ENCODE measurements around the gene ZNF324. TPM values are rescaled to one million over a fixed set of nuclear protein-coding genes. Genes with fewer than 3 reads are reported as not detected.
A peak's percentile ranks its signal among the peaks of the same experiment; 100 is the strongest.

Gene ZNF324
- total RNA-seq, 4 donors from 2014 or later, result 7.3 to 23.3 (median 15.8) TPM

DNA sequence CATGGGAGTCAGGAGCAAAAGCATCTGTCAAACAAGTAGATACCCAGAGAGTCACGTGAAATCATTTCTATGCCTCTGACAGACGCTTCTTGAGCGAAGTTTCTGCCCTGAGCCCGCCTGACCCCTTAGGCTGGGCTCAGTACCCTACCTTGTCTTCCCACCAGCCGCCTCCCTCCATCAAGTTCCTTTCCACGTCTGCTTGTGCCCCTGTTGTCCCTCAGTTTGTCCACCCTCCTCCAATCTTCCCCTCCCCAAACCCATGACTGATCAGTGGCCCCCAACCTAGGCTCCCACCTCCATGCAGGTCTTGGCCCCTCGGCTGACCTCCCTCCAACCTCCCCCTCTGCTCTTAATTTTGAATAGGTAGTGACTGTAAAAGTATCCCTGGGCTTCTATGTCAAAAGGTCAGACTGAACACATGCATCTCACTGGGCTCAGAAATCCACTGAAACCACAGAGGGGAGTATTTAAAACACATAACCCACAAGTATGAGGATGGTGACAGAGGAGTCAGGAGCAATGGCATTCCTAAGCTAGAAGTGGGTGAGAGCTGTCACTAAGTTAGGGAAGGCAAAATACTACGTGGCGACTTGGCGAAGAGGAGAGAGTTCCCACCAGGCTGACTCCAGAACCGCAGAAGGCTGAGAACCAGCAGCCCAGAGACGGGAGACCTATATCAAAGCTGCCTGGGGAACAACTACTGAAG lies 7.6 kb downstream of the ZNF324 start:
- ATAC-seq (ENCODE audit: low FRiP score) (no peak), DNase-seq (ENCODE audit: low spot score) (no peak)
- TF ChIP-seq, protein P1, sequence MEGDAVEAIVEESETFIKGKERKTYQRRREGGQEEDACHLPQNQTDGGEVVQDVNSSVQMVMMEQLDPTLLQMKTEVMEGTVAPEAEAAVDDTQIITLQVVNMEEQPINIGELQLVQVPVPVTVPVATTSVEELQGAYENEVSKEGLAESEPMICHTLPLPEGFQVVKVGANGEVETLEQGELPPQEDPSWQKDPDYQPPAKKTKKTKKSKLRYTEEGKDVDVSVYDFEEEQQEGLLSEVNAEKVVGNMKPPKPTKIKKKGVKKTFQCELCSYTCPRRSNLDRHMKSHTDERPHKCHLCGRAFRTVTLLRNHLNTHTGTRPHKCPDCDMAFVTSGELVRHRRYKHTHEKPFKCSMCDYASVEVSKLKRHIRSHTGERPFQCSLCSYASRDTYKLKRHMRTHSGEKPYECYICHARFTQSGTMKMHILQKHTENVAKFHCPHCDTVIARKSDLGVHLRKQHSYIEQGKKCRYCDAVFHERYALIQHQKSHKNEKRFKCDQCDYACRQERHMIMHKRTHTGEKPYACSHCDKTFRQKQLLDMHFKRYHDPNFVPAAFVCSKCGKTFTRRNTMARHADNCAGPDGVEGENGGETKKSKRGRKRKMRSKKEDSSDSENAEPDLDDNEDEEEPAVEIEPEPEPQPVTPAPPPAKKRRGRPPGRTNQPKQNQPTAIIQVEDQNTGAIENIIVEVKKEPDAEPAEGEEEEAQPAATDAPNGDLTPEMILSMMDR (IDR thresholded peaks at IDR 0.05), result no peak

DNA sequence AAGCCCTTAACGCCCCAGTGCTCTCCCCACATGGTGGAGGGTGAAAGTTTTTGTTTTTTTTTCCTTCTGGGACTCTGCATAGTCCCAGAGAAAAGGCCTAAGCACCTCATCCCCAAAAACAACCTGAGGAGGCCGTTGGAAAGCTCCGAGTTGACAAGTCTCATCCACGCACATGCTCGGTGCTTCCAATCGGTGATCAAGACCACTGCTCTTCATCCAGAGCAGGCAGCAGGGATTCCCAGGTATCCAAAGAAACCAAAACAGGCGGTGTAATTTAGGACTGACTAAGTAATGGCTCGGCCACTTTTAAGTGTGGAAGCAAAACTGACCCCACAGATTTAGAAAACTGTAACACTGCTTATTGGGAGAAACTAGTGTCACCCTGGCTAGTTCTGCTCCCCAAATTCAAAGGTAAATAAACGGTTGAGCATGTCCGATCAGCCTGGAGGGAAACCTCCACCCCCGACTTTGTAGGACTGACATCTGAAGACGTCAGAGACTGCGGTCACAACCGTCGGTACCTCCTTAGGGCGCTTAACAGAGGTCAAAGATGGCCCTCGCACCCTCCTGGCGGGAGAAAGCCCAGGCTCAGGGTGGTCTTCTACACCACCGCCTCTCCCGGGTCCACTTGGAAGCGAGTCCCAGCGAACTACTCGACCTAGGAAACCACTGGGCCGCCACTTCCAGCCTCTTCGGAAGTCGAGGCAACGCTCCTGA lies 8.3 kb downstream of the ZNF324 start:
- TF ChIP-seq, protein P1 (IDR thresholded peaks at IDR 0.05), result no peak
- ATAC-seq (ENCODE audit: low FRiP score) (peak; percentile 0), DNase-seq (ENCODE audit: low spot score) (no peak)

DNA sequence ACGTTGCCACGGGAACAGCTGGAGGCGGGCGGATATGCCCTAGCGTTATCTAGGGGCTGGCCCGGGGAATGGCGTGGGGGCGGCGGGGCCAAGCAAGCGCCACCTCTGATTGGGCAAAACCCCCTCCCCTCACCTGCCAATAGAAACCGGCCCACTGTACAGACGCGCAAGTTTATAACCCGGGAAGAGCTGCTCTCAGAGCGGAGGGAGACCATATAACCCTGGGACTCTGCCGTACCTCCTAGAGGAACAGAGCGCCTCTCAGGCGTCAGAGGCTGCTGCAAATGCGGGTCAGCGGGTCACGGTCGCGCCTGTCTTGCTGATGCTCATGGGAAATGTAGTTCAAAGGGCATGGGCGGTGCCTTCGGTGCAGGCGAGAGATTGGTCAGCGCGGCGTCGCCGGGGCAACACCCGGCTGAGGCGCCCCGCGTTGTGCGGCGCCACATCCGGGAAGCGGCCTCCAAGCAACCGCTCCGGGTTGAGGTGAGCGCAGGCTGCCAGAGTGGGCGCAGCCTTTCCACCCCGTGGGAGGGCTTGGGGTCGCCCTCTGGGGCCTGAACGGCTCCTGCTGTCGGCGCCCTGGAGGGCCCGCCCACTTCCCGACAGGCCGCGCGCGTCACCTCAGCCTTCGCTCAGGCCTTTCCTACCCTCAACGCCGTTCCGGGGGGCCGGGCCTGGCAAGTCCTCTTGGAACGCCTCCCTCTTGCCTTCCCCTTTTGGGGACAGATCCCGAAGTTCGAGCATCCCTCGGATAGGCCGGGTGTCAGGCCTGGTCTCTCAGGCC lies 9.0 kb downstream of the ZNF324 start, which contains the start of gene ZNF446:
ZNF446 (plus strand) TSS at position 639 of the 784 bp plus-strand sequence. CDS start 867 bp downstream, outside the sequence.
- peak; percentile 94 for ATAC-seq (ENCODE audit: low FRiP score)
- DNase-seq (ENCODE audit: low spot score), result peak; percentile 93
- TF ChIP-seq, protein P1 (IDR thresholded peaks at IDR 0.05), result no peak

DNA sequence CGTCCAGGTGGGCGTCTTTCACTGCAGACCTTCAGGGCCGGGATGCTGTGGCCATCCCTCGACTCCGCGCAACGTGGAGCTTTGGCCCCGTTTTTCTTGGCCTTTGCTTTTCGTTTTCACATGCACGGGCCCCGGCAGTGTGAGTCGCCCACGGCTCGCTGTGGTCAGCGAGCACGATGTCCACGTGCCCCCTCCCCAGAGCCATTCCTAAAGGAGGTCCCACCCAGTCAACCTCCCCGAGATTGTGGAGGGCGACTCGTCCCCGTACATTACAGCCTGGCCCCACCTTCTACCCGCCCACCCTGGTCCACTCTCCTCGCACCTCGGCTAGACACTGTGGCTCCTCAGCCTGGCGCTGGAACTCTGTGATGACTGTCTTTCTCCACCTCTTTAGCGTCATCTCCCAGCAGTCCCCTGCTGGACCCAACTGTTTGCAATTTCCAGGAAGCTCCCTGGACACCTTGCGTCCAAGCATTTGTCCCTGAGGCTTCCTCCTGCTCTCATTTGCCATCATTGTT lies 9.7 kb downstream of the ZNF324 start:
- ATAC-seq (ENCODE audit: low FRiP score) (no peak), DNase-seq (ENCODE audit: low spot score) (no peak)
- TF ChIP-seq, protein P1 (IDR thresholded peaks at IDR 0.05), result no peak

DNA sequence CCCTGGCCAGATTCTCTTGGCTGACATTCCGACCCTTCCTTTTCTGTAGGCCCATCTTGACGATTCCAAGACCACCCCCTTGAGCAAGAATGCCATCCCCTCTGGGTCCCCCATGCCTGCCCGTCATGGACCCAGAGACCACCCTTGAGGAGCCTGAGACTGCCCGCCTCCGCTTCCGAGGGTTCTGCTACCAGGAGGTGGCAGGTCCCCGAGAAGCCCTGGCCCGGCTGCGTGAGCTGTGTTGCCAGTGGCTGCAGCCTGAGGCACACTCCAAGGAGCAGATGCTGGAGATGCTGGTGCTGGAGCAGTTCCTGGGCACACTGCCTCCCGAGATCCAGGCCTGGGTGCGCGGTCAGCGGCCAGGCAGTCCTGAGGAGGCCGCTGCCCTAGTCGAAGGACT lies 10.2 kb downstream of the ZNF324 start:
- ATAC-seq (ENCODE audit: low FRiP score), result no peak

DNA sequence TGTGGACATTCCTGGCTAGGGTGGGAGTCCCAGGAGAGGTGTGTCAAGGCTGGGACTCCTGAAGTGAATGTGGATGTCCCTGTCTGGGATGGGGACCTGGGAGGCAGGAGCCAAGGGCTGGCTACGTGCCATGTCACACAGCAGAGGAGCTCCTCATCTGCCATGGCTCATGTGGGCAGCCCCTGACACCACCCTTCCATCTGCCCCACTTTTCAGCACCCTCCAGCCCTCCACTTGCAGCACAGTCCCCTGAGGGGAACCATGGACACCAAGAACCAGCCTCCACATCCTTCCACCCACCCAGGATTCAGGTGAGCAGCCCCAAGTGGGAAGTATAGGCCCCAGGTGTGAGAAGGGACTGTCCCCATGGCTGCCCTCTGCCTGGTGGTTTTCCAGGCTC lies 11.0 kb downstream of the ZNF324 start:
- DNase-seq (ENCODE audit: low spot score), result no peak
- TF ChIP-seq, protein P1 (IDR thresholded peaks at IDR 0.05), result no peak
- no peak for ATAC-seq (ENCODE audit: low FRiP score)

More for the DNA sequence above, 10.2 kb downstream of the ZNF324 start:
- no peak for DNase-seq (ENCODE audit: low spot score)
- TF ChIP-seq, protein P1 (IDR thresholded peaks at IDR 0.05), result no peak

Measured in omental fat pad (tissue), 4 donors.